GM19395 (cell line): ENCODE measurements around the gene VEGFA.
"Not testable (repeated sequence)": the region's sequence is repeated elsewhere in the genome, so short reads cannot be mapped to it uniquely, and the experiment has no call there.

Source experiments
- ATAC-seq: cut with Tn5 transposase; IDR thresholded peaks from one replicate; pipeline ENCODE4 v1.9.1; 2021; ENCODE audit warnings: mild to moderate bottlenecking, moderate library complexity; ENCODE audit not compliant: unreplicated experiment

VEGFA gene

DNA sequence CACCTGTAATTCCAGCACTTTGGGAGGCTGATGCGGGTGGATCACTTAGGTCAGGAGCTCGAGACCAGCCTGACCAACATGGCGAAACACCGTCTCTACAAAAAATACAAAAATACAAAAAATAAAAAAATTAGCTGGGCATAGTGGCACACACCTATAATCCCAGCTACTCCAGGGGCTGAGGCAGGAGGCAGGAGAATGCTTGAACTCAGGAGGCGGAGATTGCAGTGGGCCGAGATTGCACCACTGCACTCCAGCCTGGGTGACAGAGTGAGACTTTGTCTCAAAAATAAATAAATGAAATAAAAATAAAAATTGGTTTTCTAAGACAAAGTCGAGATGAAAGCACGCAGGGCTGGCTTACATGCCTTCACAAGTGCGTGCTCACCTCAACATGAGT is 49.0 kb downstream of the VEGFA start:
- ATAC-seq, result not testable (repeated sequence)

DNA sequence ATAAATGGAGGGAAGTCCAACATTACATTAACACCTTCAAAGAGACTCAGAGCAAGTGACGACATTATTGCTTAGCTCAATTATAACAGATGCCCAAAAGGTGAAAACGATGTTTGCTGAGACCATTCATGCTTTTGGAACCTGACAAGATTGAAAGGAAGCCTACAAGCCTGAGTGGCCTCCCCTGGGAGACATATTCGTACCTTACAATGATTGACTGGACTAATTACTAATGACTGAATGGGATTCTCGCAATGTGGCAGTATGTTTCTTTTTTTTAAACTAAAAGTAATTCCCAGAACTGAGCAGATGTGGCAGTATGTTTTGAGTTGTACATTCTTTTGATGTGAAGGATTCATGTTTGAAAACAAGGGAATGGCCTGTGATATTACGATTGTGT is 49.9 kb downstream of the VEGFA start:
- ATAC-seq, result no peak

DNA sequence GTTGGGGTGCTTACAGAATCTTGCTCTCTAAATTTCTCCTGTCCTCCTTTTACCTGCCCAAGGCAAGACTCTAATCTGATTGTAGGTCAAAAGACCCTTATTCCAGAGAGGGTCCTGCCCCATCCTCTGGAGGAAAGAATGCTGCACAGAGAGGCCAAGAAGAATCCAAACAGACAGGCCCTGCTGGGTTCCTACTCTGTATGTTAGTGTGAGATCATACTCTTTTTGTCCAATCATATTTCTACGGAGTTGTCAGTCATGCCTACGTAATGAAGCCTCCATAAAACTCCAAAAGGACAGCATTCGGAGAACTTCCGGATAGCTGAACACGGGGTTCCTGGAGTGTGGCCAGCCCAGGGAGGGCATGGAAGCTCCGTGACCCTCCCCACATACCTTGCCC is 50.5 kb downstream of the VEGFA start:
- ATAC-seq, result no peak

DNA sequence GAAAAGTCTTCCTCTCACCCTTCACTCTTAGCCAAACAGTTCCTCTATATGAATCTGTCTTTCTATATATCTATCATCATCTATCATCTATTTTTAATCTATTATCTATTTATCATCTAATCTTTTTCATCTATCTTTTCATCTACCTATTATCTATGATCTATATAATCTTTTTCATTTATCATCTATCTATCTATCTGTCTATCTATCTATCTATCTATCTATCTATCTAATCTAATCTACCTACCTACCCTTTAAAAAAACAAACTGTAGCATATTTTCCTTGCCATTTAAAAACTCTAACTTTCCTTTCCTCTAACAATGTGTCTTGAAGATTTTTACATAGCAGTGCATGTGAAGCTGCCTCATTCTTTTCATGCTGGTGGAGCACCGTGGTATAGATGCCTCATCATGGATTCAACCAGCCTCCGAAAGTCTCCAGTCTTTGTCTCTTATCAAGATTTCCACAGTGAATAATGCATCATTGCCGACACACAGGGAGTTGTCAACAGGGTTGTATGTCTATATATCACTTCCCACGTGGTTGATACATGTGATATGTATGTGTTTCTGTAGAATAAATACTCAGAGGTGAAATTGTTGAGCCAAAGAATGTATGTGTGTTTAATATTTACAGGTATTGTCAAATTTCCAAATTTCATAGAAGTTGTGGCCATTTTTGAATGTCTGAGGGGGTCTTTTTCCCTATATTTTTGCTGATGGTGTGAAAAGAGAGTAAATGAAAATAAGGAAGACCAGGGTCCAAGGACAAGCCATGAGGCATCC is 51.3 kb downstream of the VEGFA start:
- ATAC-seq, result no peak

DNA sequence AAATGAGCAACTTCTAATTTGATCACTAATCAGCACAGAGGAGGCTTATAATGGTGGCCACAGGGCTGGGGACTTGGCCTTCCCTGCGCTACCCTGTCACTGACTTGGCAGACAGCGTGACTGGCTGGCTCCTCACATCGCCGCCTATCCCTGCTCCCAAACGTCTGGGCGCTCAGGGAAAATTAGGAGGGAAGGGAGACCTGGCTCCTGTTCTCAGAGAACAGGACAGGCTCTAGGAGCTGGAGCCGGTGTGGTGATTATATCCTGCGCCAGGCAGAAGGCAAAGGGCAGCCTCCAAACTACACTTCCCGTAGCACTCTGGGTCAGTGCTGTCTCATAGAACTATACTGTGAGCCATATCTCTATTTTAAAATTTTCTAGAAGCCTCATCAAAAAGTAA is 53.4 kb downstream of the VEGFA start:
- ATAC-seq, result no peak

- no peak for ATAC-seq
These were observed 54.1 kb downstream of the VEGFA start for GRCh38 chr6:43823879-43824702.

- no peak for ATAC-seq
These were observed 54.7 kb downstream of the VEGFA start for GRCh38 chr6:43824703-43825064.

- no peak for ATAC-seq
These were observed 55.4 kb downstream of the VEGFA start for GRCh38 chr6:43825187-43826115.

DNA sequence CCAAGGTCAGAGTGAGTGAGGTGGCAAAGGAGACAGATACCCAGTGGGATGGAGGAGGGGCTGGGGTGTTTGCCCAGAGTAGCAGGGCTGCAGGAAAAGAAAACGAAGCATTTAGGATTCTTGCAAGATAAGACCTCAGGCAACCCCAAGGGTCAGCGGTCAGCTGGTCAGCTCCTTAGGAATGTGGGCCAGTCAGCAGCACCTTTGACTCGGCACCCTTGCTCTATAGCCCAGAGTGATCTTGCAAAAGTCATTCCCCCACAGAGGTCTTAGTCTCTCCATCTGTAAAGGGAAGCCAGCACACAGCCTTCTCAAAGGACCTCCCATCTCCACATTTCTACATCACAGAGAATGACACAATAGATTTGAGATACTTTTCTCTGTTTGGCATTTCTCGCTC is 56.7 kb downstream of the VEGFA start:
- no peak for ATAC-seq

DNA sequence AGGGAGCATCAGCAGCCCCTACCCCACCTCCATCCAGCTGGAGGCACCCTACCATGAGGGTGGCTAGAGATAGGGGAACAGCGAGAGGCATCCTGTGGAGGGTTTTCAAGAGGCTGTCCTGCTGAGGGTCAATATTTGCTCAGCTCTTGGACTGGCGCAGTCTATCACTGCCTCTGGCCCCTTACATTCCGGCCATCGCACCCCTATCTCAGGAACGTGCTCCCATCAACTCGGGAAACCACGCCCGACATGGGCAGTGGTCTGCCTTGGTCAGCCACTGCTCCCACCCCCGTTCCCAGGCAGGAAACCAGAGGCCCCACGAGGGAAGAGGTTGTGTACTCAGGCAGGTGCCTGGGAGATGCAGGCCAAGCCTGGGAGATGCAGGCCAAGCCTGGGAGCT is 57.9 kb downstream of the VEGFA start:
- ATAC-seq, result no peak

- no peak for ATAC-seq
These were observed 58.7 kb downstream of the VEGFA start for GRCh38 chr6:43828711-43829110.

DNA sequence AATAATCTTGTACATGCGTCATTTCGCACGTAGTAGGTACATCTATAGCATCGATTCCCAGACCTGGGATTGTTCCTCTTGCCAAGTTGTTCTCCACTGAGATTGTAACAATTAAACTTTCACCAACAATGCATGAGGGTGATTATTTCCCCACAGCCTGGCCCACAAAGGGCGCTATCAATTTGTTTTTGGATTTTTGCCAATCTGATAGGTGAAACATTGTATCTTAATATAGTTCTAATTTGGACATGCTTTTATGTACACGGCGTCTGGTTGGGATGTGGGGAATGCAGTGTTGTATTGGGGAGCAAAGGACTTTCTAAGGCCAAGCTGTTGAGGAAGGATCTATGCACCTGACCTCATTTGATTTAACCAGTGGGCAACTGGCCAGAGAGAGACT is 59.5 kb downstream of the VEGFA start:
- no peak for ATAC-seq

GRCh38 chr6:43830775-43831174 is 60.8 kb downstream of the VEGFA start:
- no peak for ATAC-seq

DNA sequence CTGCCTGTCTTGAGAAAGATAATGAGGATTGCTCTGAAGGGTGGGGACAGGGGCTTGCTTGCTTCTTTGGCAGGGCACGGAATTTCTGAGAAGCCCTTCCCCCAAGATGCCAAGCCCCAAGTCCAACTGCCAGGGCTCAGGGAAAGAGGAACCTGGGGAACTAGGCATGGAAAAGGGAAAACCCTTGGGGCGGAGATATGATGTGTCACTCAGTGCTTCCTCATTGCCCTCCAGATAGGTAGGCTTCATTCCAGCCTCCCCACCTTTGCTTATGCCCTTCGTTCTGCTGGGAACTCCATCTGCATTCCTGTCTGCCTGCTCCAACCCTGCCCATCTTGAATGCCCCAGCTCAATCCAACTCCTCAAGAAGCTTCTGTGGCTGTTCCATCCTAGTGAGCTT is 61.2 kb downstream of the VEGFA start:
- ATAC-seq, result no peak

GRCh38 chr6:43833223-43833995 is 63.4 kb downstream of the VEGFA start:
- ATAC-seq, result no peak

DNA sequence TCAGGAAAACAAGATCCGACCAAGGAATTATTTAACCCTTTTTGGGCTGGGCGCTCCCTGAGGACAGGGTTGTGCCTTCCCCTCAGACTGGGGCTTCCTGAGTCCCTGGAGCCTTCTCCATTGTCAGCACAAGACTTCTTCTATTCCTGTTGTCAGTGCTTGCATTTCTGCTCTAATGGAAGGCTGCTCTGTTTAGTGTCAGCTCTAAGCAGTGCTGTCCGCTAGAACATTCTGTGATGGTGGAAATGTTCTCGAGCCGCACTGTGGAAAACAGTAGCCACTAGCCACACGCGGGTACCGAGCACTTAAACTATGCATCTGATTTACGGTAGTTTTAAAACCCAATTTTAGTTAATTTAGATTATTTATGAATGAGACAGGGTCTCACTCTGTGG is 64.0 kb downstream of the VEGFA start:
- no peak for ATAC-seq

DNA sequence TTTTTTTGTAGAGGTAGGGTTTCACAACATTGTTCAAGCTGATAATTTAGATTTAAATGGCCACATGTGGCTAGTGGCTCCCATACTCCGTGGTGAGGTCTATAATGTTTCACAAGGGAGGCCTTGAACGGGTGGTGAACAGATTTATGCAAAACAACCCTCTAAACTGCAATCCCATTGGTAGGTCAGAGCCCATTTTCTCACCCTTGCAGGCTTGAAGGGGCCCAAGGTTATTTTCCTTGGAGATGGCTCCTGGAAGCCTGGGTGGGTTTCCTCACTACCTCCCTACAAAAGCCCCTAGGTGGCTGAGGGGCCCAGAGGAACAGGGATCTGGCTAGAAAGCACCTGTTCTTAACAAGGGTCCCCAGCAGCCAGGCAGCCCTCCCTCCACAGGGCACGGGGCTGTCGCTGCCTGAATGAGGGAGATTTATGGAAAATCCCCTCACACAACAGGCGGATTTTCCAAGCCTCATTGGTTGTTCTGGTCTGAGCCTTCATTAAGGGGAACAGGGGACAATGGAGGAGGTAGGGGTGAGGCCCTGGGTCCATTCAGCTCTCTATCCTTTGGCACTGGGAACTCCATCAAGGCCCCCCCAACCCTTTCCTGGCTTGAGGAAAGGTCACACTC is 64.6 kb downstream of the VEGFA start:
- no peak for ATAC-seq

DNA sequence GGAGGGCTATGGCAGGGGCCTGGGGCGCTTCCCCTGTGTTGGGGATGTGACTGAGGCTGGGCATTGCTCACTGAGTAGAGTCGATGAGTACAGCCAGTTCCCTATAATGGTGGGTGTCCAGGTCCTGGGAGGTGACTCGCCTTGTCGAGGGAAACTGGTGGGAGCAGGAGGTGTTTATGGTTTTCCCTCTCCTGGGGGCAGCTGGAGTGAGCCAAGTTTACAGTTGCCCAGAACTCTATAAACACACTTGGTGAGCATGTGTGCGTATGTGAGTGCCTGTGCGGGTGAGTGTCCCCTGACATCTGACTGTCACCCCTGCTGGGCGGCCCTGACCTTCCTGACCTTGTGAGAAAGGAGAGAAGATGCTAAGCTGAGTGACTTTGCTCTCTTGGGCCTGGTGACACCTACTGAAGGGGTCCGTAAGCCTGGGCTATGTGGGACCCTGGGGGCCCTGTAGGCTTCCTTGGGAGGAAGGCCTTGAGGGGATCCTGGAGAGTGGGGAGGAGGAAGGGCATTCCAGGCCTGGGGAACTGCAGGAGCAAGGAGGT is 65.9 kb downstream of the VEGFA start:
- ATAC-seq, result no peak
